EL (cell line): Measurements from ENCODE around the gene PDE11A.

ENCODE experiments used
- DNase-seq: peaks from one replicate; pipeline ENCODE4 v3.0.0-alpha.2; 2016

PDE11A gene

GRCh38 chr2:177721087-177721486 lies 351.5 kb downstream of the PDE11A start:
- DNase-seq, result no peak

- DNase-seq, result no peak
These were observed 354.6 kb downstream of the PDE11A start for GRCh38 chr2:177717831-177718618.

DNA sequence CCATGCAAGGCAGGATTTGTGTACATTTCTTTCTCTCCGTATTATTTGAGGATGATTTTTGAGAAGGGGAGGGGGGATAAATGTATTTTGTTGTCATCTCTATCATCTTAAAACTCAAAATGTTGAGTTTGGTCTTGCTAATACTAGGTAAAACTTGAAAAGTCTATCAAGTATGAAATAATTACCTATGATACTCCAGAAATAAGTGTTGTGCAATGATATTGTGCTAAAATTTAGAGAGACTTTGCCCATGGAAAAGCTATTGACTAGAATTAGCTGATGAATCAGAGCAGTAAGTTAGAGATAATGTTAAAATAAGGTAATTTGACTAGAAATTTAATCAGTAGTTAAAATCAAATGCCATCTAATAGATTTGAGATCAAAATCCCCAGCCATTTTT lies 356.1 kb downstream of the PDE11A start:
- DNase-seq, result no peak

DNA sequence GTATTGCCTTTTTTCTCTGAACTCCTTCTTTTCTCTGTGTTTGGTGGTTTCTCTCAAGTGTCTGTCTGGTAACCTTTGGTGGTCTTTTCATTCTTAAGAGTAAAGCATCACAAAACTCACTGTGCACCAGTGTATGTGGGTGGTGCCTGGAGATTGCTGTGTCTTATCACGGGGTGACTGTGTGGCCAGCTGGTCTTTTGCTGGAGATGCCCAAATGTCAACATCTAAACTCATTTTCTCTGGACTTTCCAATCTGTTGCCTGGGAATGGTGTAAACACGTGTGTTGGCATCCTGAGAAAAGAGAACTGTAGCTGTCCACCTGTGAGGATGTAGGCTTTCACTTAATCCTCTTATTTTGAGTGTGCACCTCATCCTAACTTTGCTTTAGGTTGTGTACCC lies 356.8 kb downstream of the PDE11A start:
- DNase-seq, result no peak

DNA sequence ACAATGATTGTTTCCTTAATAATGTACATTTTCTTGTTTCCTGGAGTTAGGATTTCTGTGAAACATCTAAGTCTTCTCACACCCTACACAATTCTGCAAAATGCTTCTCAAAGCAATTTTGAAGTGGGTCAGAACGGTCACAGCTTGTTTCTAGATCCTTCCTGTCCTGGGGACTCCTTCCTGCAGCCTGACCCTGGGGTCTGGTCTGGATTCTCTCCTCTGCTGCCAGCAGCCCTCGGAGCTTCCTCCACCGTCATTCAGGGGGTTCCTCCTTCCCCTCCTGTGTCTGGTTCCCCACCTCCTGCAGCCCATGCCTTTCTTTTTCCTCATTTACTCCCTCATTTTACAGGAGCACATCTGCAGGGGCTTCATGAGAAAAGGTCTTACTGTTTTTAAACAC lies 357.9 kb downstream of the PDE11A start:
- no peak for DNase-seq

GRCh38 chr2:177712462-177712861 lies 360.1 kb downstream of the PDE11A start:
- no peak for DNase-seq

- DNase-seq, result no peak
These were observed 360.9 kb downstream of the PDE11A start for GRCh38 chr2:177711483-177712265.

DNA sequence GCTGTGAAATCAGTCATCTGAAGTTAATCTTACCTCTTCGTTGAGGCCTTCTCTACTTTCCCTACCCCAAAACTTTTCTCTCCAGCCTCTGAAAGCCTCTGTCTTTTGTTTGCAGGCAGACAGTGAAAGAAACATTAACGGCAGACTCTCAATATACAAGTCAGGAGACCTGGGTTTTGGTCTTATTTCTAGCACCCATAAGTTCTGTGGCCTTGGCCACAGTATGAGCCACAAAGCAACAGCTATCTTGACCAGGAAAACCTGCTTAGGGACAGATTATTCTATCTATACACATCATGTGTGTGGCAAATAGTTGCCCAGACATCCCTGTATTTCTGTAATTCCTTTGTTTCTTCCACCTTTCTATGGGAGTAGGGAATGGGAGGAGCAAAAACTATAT lies 361.7 kb downstream of the PDE11A start:
- no peak for DNase-seq

DNA sequence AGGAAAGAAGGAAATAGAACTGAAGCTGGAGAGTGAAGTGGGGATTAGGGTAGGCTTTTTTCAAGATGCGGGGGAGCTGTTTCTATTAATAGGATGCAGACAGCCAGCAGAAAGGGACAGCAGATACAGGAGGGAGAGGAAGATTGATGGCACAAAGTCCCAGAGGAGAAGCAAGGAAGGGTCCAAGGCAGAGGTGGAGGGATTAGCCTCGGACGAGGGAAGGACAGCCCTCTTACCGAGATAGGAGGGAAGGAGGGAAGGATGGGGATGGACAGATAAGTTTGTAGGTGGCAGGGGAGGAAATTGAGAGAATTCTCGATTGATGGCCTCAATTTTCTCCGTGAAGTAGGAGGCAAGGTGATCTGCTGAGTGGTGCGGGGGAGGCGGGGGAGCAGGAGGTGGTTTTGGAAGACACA lies 362.6 kb downstream of the PDE11A start:
- DNase-seq, result no peak

GRCh38 chr2:177708660-177709444 lies 363.7 kb downstream of the PDE11A start:
- no peak for DNase-seq

DNA sequence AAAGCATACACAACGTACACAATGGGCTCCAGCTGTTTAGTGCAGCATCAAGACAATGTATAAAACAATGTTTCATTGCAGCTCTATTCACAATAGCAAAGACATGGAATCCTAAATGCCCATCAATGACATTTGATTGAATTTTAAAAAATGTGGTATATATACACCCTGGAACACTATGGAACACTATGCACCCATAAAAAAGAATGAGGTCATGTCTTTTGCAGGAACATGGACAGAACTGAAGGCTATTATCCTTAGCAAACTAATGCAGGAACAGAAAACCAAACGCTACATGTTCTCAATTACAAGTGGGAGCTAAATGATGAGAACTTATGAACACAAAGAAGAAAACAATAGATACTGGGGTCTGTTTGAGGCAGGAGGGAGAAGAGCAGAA lies 364.5 kb downstream of the PDE11A start:
- DNase-seq, result no peak

DNA sequence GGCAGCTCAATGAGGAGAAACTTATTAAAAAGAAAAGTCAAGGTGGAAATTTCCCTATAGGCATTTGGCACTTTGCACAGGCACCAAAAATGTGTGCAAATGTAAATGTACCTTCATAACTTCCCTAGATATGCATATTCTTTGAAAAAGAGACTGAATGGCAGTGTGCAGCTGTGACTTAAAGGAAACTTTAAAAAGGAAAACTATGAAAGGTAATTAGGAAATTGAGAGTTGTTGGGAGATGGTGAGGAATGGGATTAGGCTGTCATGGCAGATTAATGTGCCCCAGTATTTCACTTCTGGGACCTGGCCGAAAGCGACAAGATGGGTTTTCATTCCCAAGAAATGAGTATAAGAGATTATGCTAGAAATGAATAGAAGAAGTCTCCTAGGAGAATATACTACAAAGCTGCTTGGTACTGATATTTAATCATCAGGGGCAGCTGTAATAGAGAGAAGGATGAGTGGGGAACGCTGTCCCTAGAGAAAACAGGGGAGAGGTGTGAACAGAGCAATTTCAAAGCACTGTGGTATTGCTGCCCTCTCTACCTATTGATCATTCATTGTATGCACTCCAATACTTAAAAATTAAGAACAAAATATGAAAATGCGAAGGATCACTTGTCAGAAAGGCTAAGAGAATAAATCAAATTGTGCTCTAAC lies 366.9 kb downstream of the PDE11A start:
- no peak for DNase-seq

GRCh38 chr2:177703159-177703558 lies 369.4 kb downstream of the PDE11A start:
- DNase-seq, result no peak

GRCh38 chr2:177698281-177698680 lies 374.3 kb downstream of the PDE11A start:
- DNase-seq, result no peak

DNA sequence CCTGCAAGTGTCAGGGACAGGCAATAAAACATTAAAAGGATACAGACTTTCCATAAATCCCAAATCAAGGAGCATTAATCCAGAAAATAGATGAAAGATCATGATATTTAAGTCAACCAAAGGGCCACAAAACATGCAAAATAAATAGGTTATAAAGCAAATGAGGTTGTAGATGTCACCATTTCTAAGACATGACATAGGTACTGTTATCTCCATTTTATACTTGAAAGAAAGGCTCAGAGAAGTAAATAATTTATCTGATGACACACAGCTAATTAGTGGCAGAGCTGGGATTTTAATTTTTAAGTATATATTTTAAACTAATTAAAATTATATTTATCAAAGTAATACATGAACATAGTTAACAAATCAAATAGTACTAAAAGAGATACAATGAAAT lies 378.2 kb downstream of the PDE11A start:
- DNase-seq, result no peak

DNA sequence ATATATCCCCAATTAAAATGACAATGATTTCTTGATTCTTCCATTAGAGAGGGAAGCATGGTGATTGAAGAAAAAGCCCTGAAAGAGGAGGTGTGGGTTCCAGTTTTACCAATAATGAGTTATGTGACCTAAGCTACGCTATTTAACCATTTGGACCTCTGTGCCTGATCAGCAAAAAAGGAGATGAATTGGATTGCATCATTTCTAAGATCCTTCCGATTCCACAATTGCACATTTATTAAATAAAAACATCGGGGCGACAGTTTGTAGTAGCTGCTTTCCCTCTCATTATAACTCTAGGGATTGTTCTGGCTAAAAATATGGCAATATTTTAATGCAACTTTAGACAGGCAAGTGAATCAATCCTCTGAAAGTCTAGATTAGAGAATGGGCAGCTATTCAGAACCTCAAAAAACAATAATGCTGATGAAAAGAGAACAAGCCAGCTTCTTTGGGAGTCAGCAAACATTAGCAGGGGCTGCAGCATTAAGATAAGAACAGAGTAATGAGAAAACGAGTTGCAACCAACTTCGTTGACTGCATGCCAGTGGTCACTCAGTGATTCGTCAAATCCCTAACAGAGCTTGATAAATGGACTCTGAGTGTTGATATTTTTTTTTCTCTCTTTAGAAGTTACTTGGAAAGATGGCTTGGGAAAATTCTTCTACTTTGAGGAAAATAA lies 378.8 kb downstream of the PDE11A start:
- no peak for DNase-seq

GRCh38 chr2:177692783-177693269 lies 379.8 kb downstream of the PDE11A start:
- peak; percentile 10 for DNase-seq

DNA sequence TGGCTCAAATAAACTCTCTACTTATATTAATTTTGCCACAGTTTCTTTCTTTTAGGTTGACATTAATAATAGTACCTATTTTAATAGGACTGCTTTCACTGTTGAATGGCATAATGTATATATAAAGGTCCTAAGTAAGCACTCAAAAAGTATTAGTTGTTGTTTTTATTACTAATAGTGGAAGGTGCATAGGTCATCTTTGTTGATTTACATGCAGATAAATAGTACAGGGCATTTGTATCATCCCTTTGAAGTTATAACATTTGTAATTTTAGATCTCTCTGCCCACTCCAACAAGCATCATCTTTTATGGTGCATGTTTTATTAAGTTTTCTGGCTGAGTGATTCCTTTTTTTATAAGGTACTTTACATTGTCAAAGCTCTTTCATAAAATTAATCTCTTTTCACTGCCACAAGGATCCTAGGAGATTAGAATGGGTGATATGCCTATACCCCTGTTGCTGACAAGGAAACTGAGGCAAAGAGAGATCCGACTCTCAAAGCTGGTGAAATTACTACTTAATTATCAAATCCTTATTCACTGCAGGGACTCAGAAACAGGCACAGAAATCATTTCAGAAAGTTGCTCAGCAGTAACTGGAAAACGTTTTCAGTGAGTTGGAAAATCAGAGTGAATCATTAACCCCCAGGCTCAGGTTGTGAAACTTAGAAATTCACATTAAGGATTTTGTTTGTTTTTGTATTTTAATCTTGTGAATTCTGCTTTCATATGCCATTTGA lies 380.4 kb downstream of the PDE11A start:
- DNase-seq, result no peak

- DNase-seq, result no peak
These were observed 381.4 kb downstream of the PDE11A start for GRCh38 chr2:177691177-177691576.

DNA sequence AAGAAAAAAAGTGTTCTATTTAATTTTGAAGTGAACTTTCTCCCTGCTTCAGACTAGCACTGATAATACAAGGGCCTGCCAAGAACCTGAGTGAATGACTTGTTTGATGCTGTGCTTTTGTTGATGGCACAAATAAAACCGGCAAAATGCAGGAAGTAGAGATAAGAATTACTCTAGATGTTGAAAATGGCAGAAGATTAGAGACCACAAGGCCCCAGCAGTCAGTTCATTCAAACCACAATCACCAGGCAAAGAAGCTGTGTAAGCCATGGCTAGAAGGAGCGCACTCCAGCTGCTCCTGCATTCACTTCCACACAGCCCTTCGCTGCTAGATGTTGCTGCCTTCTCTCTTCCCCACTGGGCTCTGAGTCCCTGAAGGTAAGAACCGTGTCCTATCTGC lies 383.0 kb downstream of the PDE11A start:
- no peak for DNase-seq

GRCh38 chr2:177688844-177689243 lies 383.7 kb downstream of the PDE11A start:
- no peak for DNase-seq
